T-helper 2 cell treated with Interferon-gamma antibody and Interleukin-4, amounts not matched to agents 5 μg/mL and 100 μg/mL, for 36 hours (primary cell): ENCODE results near the gene REV3L.

ENCODE experiments used
- DNase-seq: peaks from one replicate; pipeline ENCODE4 v3.0.0; 2021; ENCODE audit warnings: low spot score
- H3K27ac Mint-ChIP-seq: one replicate; pipeline ENCODE4 v1.8.0; 2021; ENCODE audit warnings: mild to moderate bottlenecking, mixed read lengths
- H3K27me3 Mint-ChIP-seq: one replicate; pipeline ENCODE4 v1.8.0; 2021; ENCODE audit warnings: low read depth, mixed read lengths
- H3K36me3 Mint-ChIP-seq: one replicate; pipeline ENCODE4 v1.8.0; 2021; ENCODE audit warnings: low read depth, mixed read lengths
- H3K4me1 Mint-ChIP-seq: one replicate; pipeline ENCODE4 v1.8.0; 2021; ENCODE audit warnings: low read depth, mixed read lengths
- H3K4me3 Mint-ChIP-seq: one replicate; pipeline ENCODE4 v1.8.0; 2022; ENCODE audit warnings: mild to moderate bottlenecking, moderate library complexity, mixed read lengths
- H3K9me3 Mint-ChIP-seq: one replicate; pipeline ENCODE4 v1.8.0; 2021; ENCODE audit warnings: mixed read lengths

The REV3L gene

GRCh38 chr6:111444794-111445193 lies 38.2 kb downstream of the REV3L start:
- Mint-ChIP-seq H3K27me3 (no peaks in the 10 kb centered on the region), H3K4me3 (no peak overlapping the region), H3K36me3 (peaks cover 7% of the 10 kb centered on the region), H3K27ac (no peak overlapping the region), H3K9me3 (no peaks in the 10 kb centered on the region), H3K4me1 (peaks cover 18% of the 10 kb centered on the region)
- DNase-seq, result no peak

GRCh38 chr6:111441678-111442243 lies 41.3 kb downstream of the REV3L start:
- Mint-ChIP-seq H3K4me1 (peaks cover 18% of the 10 kb centered on the region), H3K4me3 (no peak overlapping the region), H3K27me3 (no peaks in the 10 kb centered on the region), H3K9me3 (no peaks in the 10 kb centered on the region), H3K36me3 (peaks cover 10% of the 10 kb centered on the region), H3K27ac (no peak overlapping the region)
- no peak for DNase-seq

GRCh38 chr6:111439171-111439570 lies 43.8 kb downstream of the REV3L start:
- H3K4me3 Mint-ChIP-seq, result no peak overlapping the region
- H3K27me3 Mint-ChIP-seq, result no peaks in the 10 kb centered on the region
- H3K9me3 Mint-ChIP-seq, result peaks cover 9% of the 10 kb centered on the region
- peaks cover 20% of the 10 kb centered on the region for H3K4me1 Mint-ChIP-seq
- H3K27ac Mint-ChIP-seq, result no peak overlapping the region
- no peak for DNase-seq
- H3K36me3 Mint-ChIP-seq, result peaks cover 13% of the 10 kb centered on the region

- Mint-ChIP-seq H3K4me1 (peaks cover 28% of the 10 kb centered on the region), H3K27me3 (no peaks in the 10 kb centered on the region), H3K4me3 (no peak overlapping the region), H3K27ac (no peak overlapping the region), H3K9me3 (peaks cover 9% of the 10 kb centered on the region), H3K36me3 (peaks cover 14% of the 10 kb centered on the region)
- no peak for DNase-seq
These were observed 45.4 kb downstream of the REV3L start for GRCh38 chr6:111437573-111437972.

GRCh38 chr6:111432511-111432910 lies 50.5 kb downstream of the REV3L start:
- H3K27ac Mint-ChIP-seq, result no peak overlapping the region
- no peak for DNase-seq
- H3K9me3 Mint-ChIP-seq, result peaks cover 24% of the 10 kb centered on the region
- H3K4me3 Mint-ChIP-seq, result no peak overlapping the region
- H3K36me3 Mint-ChIP-seq, result peaks cover 43% of the 10 kb centered on the region
- peaks cover 37% of the 10 kb centered on the region for H3K4me1 Mint-ChIP-seq
- no peaks in the 10 kb centered on the region for H3K27me3 Mint-ChIP-seq

GRCh38 chr6:111430605-111431376 lies 52.2 kb downstream of the REV3L start:
- Mint-ChIP-seq H3K4me3 (no peak overlapping the region), H3K36me3 (peaks cover 42% of the 10 kb centered on the region), H3K9me3 (peaks cover 24% of the 10 kb centered on the region), H3K4me1 (peaks cover 41% of the 10 kb centered on the region), H3K27ac (no peak overlapping the region), H3K27me3 (no peaks in the 10 kb centered on the region)
- DNase-seq, result no peak

GRCh38 chr6:111429571-111429970 lies 53.4 kb downstream of the REV3L start:
- H3K27me3 Mint-ChIP-seq, result no peaks in the 10 kb centered on the region
- H3K9me3 Mint-ChIP-seq, result peaks cover 16% of the 10 kb centered on the region
- H3K4me3 Mint-ChIP-seq, result no peak overlapping the region
- DNase-seq, result no peak
- H3K4me1 Mint-ChIP-seq, result peaks cover 36% of the 10 kb centered on the region
- no peak overlapping the region for H3K27ac Mint-ChIP-seq
- H3K36me3 Mint-ChIP-seq, result peaks cover 37% of the 10 kb centered on the region

GRCh38 chr6:111428811-111429210 lies 54.2 kb downstream of the REV3L start:
- Mint-ChIP-seq H3K9me3 (peaks cover 16% of the 10 kb centered on the region), H3K4me3 (no peak overlapping the region), H3K27ac (no peak overlapping the region), H3K27me3 (no peaks in the 10 kb centered on the region), H3K36me3 (peaks cover 36% of the 10 kb centered on the region), H3K4me1 (peaks cover 44% of the 10 kb centered on the region)
- DNase-seq, result no peak

GRCh38 chr6:111427341-111428116 lies 55.5 kb downstream of the REV3L start:
- H3K36me3 Mint-ChIP-seq, result peaks cover 35% of the 10 kb centered on the region
- peak; percentile 39 for DNase-seq
- peak overlapping the region; percentile 41 for H3K27ac Mint-ChIP-seq
- peaks cover 41% of the 10 kb centered on the region for H3K4me1 Mint-ChIP-seq
- H3K4me3 Mint-ChIP-seq, result peak overlapping the region; percentile 68
- no peaks in the 10 kb centered on the region for H3K27me3 Mint-ChIP-seq
- peaks cover 16% of the 10 kb centered on the region for H3K9me3 Mint-ChIP-seq

GRCh38 chr6:111423960-111424846 lies 58.8 kb downstream of the REV3L start:
- Mint-ChIP-seq H3K9me3 (peaks cover 14% of the 10 kb centered on the region), H3K27ac (no peak overlapping the region), H3K27me3 (no peaks in the 10 kb centered on the region), H3K4me1 (peaks cover 33% of the 10 kb centered on the region), H3K4me3 (no peak overlapping the region), H3K36me3 (peaks cover 23% of the 10 kb centered on the region)
- no peak for DNase-seq

- no peak for DNase-seq
- Mint-ChIP-seq H3K27me3 (no peaks in the 10 kb centered on the region), H3K36me3 (peaks cover 12% of the 10 kb centered on the region), H3K4me3 (no peak overlapping the region), H3K27ac (no peak overlapping the region), H3K9me3 (peaks cover 3% of the 10 kb centered on the region), H3K4me1 (peaks cover 30% of the 10 kb centered on the region)
These were observed 59.9 kb downstream of the REV3L start for GRCh38 chr6:111423055-111423633.

GRCh38 chr6:111418971-111419693 lies 63.9 kb downstream of the REV3L start:
- peaks cover 2% of the 10 kb centered on the region for H3K36me3 Mint-ChIP-seq
- H3K4me1 Mint-ChIP-seq, result peaks cover 10% of the 10 kb centered on the region
- H3K4me3 Mint-ChIP-seq, result no peak overlapping the region
- no peak overlapping the region for H3K27ac Mint-ChIP-seq
- H3K27me3 Mint-ChIP-seq, result no peaks in the 10 kb centered on the region
- H3K9me3 Mint-ChIP-seq, result no peaks in the 10 kb centered on the region
- DNase-seq, result no peak

GRCh38 chr6:111417946-111418345 lies 65.1 kb downstream of the REV3L start:
- DNase-seq, result no peak
- Mint-ChIP-seq H3K9me3 (no peaks in the 10 kb centered on the region), H3K4me1 (no peaks in the 10 kb centered on the region), H3K27ac (no peak overlapping the region), H3K36me3 (peaks cover 2% of the 10 kb centered on the region), H3K27me3 (no peaks in the 10 kb centered on the region), H3K4me3 (no peak overlapping the region)
